Measurements from ENCODE around the gene STXBP3. TPM values are rescaled to one million over a fixed set of nuclear protein-coding genes. Genes with fewer than 3 reads are reported as not detected.

STXBP3 gene, protein sequence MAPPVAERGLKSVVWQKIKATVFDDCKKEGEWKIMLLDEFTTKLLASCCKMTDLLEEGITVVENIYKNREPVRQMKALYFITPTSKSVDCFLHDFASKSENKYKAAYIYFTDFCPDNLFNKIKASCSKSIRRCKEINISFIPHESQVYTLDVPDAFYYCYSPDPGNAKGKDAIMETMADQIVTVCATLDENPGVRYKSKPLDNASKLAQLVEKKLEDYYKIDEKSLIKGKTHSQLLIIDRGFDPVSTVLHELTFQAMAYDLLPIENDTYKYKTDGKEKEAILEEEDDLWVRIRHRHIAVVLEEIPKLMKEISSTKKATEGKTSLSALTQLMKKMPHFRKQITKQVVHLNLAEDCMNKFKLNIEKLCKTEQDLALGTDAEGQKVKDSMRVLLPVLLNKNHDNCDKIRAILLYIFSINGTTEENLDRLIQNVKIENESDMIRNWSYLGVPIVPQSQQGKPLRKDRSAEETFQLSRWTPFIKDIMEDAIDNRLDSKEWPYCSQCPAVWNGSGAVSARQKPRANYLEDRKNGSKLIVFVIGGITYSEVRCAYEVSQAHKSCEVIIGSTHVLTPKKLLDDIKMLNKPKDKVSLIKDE
- total RNA-seq, result 28.6 and 29.1 TPM in 2 replicates

GRCh38 chr1:108746382-108747170 lies at the start of gene STXBP3:
TSS of gene STXBP3 (plus strand) at chr1:108746674. CDS start at chr1:108746738, 64 bp downstream.

DNA sequence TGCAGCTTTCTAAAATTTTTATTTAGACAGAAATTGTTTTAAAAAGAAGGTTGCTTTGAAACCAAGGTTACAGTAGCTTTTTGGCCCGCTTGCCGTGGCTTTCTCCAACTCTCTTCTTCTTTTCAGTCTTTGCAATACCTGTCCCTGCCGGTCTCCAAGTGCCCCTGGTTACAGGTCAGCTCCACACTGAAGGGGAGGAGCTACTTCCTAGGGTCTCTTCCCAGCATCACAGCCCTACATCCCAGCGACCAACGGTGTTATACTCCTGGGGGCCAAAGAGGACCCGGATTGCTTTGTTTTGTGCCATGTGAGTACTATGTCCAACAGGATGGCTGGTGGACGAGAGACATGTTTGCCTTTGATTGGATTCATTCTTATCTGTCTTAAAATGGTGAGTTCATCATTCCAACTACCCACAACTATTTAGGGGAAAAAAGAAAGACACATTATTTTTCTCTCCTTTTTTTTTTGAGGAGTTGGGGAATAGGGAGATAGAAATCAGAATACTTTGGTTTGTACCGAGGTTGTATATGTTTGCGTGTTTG lies 33.8 kb upstream of the STXBP3 start, which contains the start of gene FNDC7:
Gene FNDC7, plus strand, starts transcription at position 303 of the 545 bp plus-strand sequence. Its CDS starts 26 bp downstream, at position 329.

DNA sequence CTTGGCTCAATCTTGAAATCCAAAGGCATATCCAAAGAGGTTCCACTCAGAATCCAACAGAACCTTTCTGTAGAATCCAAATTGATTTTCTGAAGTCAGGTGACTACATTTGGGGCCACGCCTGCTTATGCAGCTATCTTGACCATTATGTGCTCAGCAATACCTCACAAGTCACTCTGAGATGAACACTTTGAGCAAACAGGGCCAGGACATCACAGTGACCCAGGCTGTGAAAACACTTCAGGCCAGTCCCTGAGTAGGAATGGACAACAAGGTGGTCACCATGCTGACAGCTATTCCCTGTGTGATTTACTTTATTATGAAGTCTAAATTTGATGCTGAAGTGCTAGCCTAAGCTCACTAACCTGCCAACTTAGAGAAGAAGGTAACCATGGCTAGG lies 110.5 kb downstream of the STXBP3 start, which contains the start of gene AKNAD1:
Gene AKNAD1, minus strand, starts transcription at position 101 of the 400 bp plus-strand sequence. CDS start 4,430 bp downstream, outside the sequence.

Other genes starting within 250 kb of the STXBP3 start
- gene EEIG2, start 186.6 kb upstream of the STXBP3 start, total RNA-seq, result 1.6 and 2.3 TPM in 2 replicates
- gene HENMT1, start 85.6 kb upstream of the STXBP3 start, total RNA-seq, result 1.3 and 2.7 TPM in 2 replicates
- gene PRPF38B, start 54.4 kb upstream of the STXBP3 start, total RNA-seq, result 7.2 and 12.2 TPM in 2 replicates
- 0.09 TPM in 1 of 2 replicates, not detected in the other for gene FNDC7, start 33.8 kb upstream of the STXBP3 start, total RNA-seq
- gene AKNAD1, start 110.4 kb downstream of the STXBP3 start, total RNA-seq, result 0.19 and 0.28 TPM in 2 replicates
- 55.5 and 58.9 TPM in 2 replicates for gene GPSM2, start 130.3 kb downstream of the STXBP3 start, total RNA-seq
- 12.9 and 27.2 TPM in 2 replicates for gene CLCC1, start 216.8 kb downstream of the STXBP3 start, total RNA-seq

All from airway epithelial cell (primary cell).